Measurements from ENCODE around the gene ADRA2C.
"Not testable (repeated sequence)": the region's sequence is repeated elsewhere in the genome, so short reads cannot be mapped to it uniquely, and the experiment has no call there.

The ADRA2C gene

GRCh38 chr4:3813151-3814052, 47.2 kb downstream of the ADRA2C start:
- no peak for DNase-seq (ENCODE audit: low read depth)

- DNase-seq (ENCODE audit: low read depth), result no peak
Measured at GRCh38 chr4:3814053-3814570, 47.9 kb downstream of the ADRA2C start.

GRCh38 chr4:3814838-3815237, 48.7 kb downstream of the ADRA2C start:
- not testable (repeated sequence) for DNase-seq (ENCODE audit: low read depth)

GRCh38 chr4:3816256-3816825, 50.2 kb downstream of the ADRA2C start:
- DNase-seq (ENCODE audit: low read depth), result no peak

- no peak for DNase-seq (ENCODE audit: low read depth)
Measured at GRCh38 chr4:3816983-3817960, 51.1 kb downstream of the ADRA2C start.

Data from activated gamma-delta T cell treated with anti-CD3 and anti-CD28 coated beads, Interleukin-2, amount 50 U/mL, for 16 hours (primary cell).